Stimulated activated CD4-positive, alpha-beta T cell treated with anti-CD3 and anti-CD28 coated beads, Interleukin-1b, Interleukin-23, amount 100 ng/mL, for 48 hours (primary cell): Measurements from ENCODE around the gene NFIC.
"Not testable (repeated sequence)": the region's sequence is repeated elsewhere in the genome, so short reads cannot be mapped to it uniquely, and the experiment has no call there.

ENCODE experiments used
- DNase-seq: peaks from one replicate; pipeline ENCODE4 v3.0.0-alpha.2; 2020

Gene NFIC

DNA sequence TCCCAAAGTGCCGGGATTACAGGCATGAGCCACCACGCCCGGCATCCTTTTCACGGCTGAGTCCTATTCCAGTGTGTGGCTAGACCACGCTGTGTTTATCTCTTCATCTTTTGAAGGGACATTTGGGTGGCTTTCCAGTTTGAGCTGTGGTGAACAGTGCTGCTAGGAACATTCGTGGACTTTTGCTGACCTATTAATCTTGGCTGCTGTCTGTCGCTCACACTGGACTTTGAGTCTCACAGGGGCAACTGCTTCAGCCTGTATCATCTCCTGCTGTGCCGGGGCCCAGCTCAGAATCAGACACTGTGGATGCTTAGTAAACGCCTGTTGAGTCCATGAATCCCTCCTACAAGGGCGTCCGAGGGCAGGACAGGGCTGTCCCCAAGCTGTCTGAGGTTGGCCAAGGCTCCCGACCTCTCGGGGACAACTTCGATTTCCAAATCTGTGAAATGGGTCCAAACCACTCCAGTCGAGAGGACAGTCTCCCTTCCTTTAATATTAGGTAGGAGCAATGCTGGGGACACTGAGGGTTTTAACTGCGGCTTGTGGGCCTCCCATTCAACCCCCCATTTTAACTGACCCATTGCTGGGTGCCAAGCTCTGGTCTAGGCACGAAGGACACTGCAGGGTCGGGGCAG lies 65.5 kb downstream of the NFIC start:
- DNase-seq = no peak

GRCh38 chr19:3433313-3433712 lies 66.9 kb downstream of the NFIC start:
- DNase-seq = no peak

- DNase-seq = no peak
These were observed 67.6 kb downstream of the NFIC start for GRCh38 chr19:3433805-3434540.

DNA sequence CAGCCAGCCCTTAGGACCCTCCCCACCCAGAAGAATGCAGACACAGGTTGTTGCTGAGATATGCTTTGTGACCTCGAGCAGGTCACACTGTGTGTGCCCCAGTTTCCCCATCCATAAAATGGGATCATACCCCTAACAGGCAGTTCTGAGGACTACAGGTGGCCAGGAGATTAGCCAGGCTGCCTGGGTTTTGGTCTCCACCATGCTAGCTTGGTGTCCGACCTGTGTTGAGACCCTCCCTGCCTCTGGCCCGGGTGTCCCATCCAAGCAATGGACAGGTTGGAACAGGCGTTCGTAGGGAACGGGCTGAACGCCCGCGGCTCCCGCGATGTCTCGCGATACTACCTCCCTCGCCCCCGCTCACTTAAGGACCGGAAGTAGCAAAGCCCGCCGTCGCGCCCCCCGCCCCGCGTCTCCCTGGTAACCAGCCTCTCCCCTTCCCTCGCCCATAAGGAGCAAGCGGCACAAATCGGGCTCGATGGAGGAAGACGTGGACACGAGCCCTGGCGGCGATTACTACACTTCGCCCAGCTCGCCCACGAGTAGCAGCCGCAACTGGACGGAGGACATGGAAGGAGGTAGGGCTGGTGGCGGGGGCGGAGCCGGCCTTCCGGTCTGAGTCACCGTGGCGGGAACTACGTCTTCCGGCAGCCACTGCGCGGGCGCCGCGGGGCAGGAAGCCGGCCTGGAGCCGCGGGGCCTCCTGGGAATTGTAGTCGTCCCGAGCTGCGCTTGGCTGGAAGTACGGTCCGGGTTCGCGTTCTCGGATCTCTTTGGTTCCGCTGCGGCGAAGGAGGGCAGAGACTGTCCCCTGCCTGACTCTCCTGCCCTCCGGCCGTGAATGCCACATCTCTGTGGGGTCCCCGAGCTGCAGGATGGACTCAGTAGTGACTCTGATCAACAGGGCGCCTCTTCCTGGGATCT lies 68.5 kb downstream of the NFIC start:
- peak; percentile 97 for DNase-seq

GRCh38 chr19:3440082-3440481 lies 73.7 kb downstream of the NFIC start:
- DNase-seq = peak; percentile 47

- DNase-seq = no peak
These were observed 75.0 kb downstream of the NFIC start for GRCh38 chr19:3441089-3441985.

GRCh38 chr19:3441986-3442329 lies 75.6 kb downstream of the NFIC start:
- no peak for DNase-seq

- DNase-seq = no peak
These were observed 76.2 kb downstream of the NFIC start for GRCh38 chr19:3442487-3443071.

DNA sequence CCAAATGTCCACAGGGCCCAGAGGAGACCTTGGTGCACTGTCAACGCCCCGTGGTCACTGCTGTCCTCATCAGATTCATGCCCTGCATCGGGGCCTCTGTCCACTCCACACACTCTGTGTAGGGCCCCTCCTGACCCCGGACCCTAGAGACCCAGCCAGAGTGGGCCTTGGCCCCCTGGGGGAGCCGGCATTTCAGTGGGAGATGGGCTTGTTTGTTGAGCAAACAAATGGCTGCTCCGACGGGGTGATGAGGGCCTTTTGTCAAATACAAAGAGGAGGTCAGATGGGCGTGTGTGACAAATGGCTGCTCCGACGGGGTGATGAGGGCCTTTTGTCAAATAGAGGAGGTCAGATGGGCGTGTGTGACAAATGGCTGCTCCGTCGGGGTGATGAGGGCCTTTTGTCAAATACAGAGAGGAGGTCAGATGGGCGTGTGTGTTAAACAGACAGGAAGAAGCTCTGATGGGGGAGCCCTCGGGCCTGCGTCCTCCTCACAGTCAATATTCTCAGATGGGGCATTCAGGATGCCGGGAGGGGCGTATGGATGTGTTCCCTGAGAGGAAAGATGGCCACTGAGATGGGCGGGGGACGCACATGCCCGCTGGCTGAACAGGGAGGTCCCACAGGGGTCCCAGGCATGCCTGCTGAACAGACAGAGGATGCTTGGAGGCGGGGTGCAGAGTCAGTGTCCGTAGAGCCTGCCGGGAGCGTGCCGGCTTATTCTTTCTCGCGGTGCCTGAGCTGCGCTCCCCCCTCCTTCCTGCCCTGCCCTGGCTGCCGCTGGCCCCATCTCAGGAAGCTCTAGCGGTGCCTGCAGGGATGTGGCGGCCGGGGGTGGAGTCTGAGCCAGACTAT lies 77.7 kb downstream of the NFIC start:
- DNase-seq = no peak

DNA sequence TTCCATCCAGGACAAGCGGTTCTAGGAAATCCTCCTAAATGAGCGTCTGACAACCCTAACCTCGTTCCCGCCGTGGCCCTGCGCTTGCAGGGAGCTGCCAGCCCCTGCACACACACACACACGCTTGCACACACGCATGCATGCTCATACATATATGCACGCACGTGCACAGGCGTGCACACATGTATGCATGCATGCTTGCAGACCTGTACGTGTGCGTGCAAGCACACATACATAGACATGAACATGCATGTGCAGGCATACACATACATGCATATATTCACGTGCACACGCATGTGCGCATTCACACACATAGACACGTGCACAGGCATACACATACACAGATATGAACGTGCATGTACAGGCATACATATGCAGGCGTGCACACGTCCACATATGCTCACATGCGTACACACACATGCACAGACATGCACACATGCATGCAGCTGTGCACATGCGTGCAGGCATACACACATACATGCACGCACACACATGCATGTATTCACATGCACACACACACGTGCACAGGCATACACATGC lies 78.4 kb downstream of the NFIC start:
- no peak for DNase-seq

GRCh38 chr19:3446657-3447056 lies 80.3 kb downstream of the NFIC start:
- not testable (repeated sequence) for DNase-seq

DNA sequence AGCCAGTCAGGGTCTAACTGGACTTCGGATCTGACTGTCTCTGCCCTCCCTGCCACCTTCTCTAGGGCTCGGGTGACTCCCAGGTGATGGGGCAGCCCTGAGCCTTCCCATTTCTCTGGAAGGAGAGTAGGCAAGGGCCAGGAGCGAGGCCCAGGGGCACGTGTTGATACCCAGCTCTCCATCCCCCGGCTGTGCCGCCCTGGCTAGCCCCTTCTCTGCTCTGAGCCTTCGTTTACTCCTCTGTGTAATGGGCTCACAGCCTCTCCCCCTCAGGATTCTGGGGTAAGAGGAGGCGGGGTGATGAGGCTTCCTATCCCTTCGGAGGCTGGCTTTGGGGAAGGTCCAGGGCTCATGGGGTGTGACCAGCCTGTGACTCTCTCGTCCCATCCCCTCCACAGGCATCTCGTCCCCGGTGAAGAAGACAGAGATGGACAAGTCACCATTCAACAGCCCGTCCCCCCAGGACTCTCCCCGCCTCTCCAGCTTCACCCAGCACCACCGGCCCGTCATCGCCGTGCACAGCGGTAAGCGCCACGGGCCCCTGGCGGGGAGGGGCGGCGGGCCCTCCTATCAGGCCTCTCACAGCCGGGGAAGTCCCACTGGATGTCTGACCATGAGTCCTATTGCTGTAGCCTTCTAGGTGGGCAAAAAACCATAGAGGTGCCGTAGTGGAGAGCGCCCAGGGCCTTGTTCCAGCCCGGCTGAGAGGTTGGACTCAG lies 82.4 kb downstream of the NFIC start:
- no peak for DNase-seq

GRCh38 chr19:3450796-3451411 lies 84.5 kb downstream of the NFIC start:
- no peak for DNase-seq

DNA sequence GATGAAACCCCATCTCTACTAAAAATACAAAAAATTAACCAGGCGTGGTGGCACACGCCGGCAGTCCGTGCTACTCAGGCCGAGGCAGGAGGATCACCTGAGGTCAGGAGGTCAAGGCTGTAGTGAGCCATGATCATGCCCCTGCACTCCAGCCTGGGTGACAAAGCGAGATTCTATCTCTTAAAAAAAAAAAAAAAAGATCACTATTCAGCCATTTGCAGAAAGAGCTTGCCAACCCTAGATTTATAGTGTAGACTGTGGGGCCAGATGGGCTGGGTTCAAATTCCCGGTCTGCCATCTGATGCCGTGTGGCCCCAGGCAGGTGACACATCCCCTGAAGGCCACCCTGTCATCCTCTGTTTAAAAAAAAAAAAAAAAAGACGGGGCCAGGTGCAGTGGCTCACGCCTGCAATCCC lies 85.1 kb downstream of the NFIC start:
- no peak for DNase-seq

DNA sequence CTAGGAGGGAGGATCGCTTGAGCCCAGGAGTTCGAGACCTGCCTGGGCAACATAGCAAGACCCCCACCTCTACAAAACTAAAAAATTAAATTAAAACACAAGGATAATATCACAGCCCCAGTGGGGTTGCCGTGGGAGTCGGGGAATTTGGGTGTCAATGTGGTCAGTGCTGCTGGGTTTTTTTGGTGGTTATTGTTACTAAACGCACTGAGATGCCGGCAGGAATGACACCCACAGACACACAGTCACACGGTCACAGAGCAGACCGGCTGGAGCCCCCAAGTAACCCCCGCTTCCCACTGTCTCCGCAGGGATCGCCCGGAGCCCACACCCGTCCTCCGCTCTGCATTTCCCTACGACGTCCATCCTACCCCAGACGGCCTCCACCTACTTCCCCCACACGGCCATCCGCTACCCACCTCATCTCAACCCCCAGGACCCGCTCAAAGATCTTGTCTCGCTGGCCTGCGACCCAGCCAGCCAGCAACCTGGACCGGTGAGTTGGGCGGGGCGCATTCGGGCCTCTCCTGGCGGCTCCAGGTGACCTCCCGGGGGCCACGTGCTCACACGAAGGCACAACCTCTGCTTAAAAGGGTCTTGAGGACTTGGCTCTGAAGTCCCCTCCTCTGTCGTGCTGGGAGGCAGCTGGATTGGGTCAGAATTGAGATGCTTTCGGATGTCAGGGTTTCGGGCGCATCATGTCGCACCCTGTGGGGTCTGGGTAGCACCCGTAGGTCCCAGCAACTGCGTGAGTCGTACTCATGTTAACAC lies 86.0 kb downstream of the NFIC start:
- DNase-seq = no peak

GRCh38 chr19:3452942-3453214 lies 86.5 kb downstream of the NFIC start:
- not testable (repeated sequence) for DNase-seq

DNA sequence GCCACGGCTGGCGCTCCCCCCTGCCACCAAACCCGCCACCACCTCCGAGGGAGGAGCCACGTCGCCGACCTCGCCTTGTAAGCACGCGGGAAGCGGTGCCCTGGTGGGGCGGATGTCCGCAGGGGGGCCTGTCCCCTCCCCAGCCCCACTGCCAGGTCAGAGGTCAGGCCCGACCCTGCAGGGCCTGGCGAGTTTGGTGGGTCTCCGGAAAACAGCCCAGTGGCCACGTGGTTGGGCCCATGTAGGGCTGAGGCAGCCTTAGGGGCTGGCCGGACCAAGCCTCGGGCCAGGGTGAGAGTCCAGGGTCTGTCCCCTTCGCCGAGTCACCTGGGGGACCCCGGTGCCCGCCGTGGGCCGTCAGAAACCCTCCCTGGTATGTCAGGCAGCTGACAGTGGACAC lies 87.5 kb downstream of the NFIC start:
- DNase-seq = no peak

GRCh38 chr19:3454656-3455392 lies 88.4 kb downstream of the NFIC start:
- DNase-seq = no peak
